Measurements from ENCODE around the gene MFSD8.
"Not testable (repeated sequence)": the region's sequence is repeated elsewhere in the genome, so short reads cannot be mapped to it uniquely, and the experiment has no call there.

The MFSD8 gene

DNA sequence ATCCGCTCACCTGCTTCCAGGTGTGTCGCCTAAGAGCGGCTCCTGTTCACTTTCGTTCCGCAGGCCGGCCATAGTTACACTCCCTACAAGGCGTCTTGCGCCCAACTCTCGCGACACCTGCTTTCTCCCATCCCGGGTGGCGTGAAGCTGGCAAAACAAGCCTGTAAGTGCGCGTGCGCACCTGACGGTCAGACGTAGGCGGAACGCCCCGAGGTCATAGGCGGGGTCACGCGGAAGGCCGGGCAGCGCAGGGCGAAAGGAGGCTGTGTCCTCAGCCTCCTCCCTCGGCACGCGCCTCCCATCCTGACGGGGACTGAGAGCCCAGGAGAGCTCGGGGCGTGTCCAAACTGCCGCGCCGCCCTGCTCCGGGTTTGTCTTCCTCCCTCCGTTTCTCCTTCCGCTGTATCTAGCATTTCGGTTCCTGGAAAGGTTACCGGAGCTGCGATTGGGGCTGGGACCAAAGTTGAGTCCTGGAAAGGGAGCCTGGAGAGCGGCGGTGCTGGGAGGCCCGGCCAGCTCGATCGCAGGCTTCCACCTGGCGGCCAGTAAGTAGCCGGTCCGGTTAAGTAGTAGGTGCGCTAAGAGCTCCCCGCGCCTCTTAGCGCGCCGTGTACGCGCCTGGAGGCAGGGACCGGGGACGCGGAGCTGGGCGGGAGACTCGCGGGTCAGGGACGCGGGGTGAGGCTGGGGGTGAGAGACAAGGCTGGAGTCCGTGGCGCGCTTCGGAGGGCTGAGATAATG is at the start of gene MFSD8, which contains the start of gene ABHD18:
Gene MFSD8, minus strand, starts transcription at position 112 of the 741 bp plus-strand sequence. Its CDS starts 40 bp downstream, at position 72.
Gene ABHD18, plus strand, starts transcription at position 345 of the 741 bp plus-strand sequence. CDS start 17,550 bp downstream, outside the sequence.
- TF ChIP-seq, protein P1, sequence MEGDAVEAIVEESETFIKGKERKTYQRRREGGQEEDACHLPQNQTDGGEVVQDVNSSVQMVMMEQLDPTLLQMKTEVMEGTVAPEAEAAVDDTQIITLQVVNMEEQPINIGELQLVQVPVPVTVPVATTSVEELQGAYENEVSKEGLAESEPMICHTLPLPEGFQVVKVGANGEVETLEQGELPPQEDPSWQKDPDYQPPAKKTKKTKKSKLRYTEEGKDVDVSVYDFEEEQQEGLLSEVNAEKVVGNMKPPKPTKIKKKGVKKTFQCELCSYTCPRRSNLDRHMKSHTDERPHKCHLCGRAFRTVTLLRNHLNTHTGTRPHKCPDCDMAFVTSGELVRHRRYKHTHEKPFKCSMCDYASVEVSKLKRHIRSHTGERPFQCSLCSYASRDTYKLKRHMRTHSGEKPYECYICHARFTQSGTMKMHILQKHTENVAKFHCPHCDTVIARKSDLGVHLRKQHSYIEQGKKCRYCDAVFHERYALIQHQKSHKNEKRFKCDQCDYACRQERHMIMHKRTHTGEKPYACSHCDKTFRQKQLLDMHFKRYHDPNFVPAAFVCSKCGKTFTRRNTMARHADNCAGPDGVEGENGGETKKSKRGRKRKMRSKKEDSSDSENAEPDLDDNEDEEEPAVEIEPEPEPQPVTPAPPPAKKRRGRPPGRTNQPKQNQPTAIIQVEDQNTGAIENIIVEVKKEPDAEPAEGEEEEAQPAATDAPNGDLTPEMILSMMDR (IDR thresholded peaks at IDR 0.05; ENCODE audit: insufficient read depth, missing control alignments): peak; percentile 27
- DNase-seq (ENCODE audit: insufficient read length, low spot score) (peak; percentile 77), FAIRE-seq (no peak)

DNA sequence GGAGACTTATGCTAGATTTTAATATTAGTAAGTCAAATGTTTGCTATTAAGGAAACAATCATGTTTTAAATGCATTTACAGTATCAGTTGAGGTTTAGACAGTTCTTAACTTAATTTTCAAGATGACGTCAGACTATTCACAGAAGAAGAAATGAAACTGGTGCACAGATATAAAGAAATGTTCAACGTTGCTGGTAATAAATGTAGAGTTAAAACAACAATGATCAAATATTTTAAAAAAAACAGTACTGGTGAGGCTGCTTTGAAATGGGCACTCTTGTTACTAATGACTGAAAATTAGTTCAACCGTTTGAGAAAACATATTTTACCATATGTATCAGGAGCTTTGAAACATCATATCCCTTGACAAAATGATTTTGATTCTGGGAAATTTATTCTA is 44.5 kb upstream of the MFSD8 start:
- TF ChIP-seq, protein P1 (IDR thresholded peaks at IDR 0.05; ENCODE audit: insufficient read depth, missing control alignments): no peak
- DNase-seq (ENCODE audit: insufficient read length, low spot score) (no peak), FAIRE-seq (no peak)

- no peak for DNase-seq (ENCODE audit: insufficient read length, low spot score)
- TF ChIP-seq, protein P1 (IDR thresholded peaks at IDR 0.05; ENCODE audit: insufficient read depth, missing control alignments): no peak
- FAIRE-seq: no peak
These were observed 41.6 kb upstream of the MFSD8 start for GRCh38 chr4:128006592-128006991.

DNA sequence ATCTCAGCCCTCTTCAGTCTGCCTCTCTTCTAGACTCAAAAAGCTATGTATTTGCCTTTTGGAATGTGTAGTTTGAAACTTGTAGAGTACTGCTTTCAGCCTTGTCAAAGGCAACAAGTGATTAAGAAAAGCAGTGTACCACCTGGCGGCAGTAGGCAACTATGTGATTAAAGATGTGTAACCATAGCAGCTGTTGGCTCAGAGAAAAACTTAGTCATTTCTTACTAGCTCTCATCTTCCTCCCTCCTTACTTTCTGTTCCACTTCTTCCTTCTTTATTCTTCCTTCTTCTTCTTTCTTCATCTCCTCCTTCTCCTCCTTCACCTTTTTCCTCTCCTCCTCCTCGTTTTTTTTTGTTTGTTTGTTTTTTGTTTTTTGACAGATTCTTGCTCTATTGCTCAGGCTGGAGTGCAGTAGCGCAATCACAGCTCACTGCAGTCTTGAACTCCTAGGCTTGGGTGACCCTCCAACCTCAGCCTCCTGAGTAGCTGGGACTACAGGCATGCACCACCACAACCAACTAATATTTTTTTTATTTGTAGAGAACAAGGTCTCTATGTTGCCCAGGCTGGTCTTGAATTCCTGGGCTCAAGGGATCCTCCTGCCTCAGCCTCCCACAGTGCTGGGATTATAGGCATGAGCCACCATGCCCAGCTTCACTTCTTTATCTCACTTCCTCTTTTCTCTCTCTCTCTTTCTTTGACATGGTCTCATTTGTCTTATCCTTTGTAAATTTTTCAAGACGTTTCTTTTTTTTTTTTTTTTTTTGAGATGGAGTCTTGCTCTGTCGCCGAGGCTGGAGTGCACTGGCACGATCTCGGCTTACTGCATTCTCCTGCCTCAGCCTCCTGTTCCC is 32.8 kb upstream of the MFSD8 start:
- peak; percentile 94 for FAIRE-seq
- TF ChIP-seq, protein P1 (IDR thresholded peaks at IDR 0.05; ENCODE audit: insufficient read depth, missing control alignments): peak; percentile 37

DNA sequence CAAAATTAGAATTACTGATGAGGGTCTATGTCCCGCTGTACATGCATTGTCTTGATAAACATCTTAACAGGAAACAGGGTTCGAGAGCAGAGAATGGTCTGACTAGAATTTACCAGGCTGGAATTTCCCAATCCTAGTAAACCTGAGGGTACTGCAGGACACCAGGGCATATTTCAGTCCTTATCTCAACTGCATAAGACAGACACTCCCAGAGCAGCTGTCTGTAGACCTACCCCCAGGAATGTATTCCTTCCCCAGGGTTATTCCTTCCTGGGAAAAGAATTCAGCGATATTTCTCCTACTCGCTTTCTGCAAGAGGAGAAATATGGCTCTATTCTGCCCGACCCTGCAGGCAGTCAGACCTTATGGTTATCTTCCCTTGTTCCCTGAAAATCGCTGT is 31.5 kb upstream of the MFSD8 start:
- FAIRE-seq; DNase-seq (ENCODE audit: insufficient read length, low spot score): not testable (repeated sequence)

More for the DNA sequence above, 32.8 kb upstream of the MFSD8 start:
- DNase-seq (ENCODE audit: insufficient read length, low spot score): no peak

GRCh38 chr4:127995776-127996175 is 30.8 kb upstream of the MFSD8 start:
- DNase-seq (ENCODE audit: insufficient read length, low spot score): no peak
- FAIRE-seq: no peak
- TF ChIP-seq, protein P1 (IDR thresholded peaks at IDR 0.05; ENCODE audit: insufficient read depth, missing control alignments): no peak

DNA sequence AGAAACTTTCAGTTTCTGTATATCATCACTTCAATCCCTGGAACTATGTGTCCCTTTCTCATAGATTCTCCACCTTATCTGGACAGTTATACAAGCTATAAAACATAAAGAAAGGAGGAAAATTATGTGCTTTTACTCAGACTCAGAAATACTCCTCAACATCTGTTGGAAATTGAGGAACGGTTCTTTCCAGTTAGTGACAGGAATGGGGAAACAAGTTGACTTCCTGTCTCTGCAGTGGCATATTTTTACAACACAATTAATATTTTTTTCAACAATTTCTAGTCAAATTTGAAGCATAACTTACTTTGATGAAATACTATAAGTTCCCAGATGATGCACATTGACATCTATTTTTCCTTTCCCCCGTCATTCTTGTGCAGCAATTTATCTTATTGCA is 28.2 kb upstream of the MFSD8 start:
- TF ChIP-seq, protein P1 (IDR thresholded peaks at IDR 0.05; ENCODE audit: insufficient read depth, missing control alignments): no peak
- DNase-seq (ENCODE audit: insufficient read length, low spot score) (no peak), FAIRE-seq (no peak)

Measured in D721Med (cell line).